Regular cardiac myocyte (primary cell): Measurements from ENCODE around the gene SFMBT1. TPM values are rescaled to one million over a fixed set of nuclear protein-coding genes. Genes with fewer than 3 reads are reported as not detected.

Source experiments
- total RNA-seq: library from RNA; depleted of rRNA; stranded (reverse); fragments of >200 nt; gene quantifications from 2 replicates; pipeline ENCODE4 v1.2.3, GENCODE V29; 2014

Gene SFMBT1
- total RNA-seq, result 5.0 and 5.9 TPM in 2 replicates

GRCh38 chr3:53045518-53046170 is at the start of gene SFMBT1:
TSS of gene SFMBT1 (minus strand) at chr3:53046073. CDS start at chr3:52969128, 76,945 bp downstream.

GRCh38 chr3:52897130-52898122 is 148.4 kb downstream of the SFMBT1 start, which contains the start of gene STIMATE:
TSS of gene STIMATE (minus strand) at chr3:52897548. CDS start at chr3:52897450, 98 bp downstream.

Other genes with a start within 250 kb of the SFMBT1 start
- gene ITIH4, start 215.4 kb downstream of the SFMBT1 start, total RNA-seq, result 0.96 and 2.3 TPM in 2 replicates
- 0.56 TPM in 1 of 2 replicates, not detected in the other for gene MUSTN1, start 211.1 kb downstream of the SFMBT1 start, total RNA-seq
- 16.5 and 17.5 TPM in 2 replicates for gene STIMATE, start 148.5 kb downstream of the SFMBT1 start, total RNA-seq
- 9.0 and 30.3 TPM in 2 replicates for gene RFT1, start 84.4 kb upstream of the SFMBT1 start, total RNA-seq
- 1.7 and 5.6 TPM in 2 replicates for gene PRKCD, start 115.1 kb upstream of the SFMBT1 start, total RNA-seq
- gene TKT, start 209.9 kb upstream of the SFMBT1 start, total RNA-seq, result 288 and 322 TPM in 2 replicates